ENCODE data around the gene MMP14. TPM values are rescaled to one million over a fixed set of nuclear protein-coding genes. Genes with fewer than 3 reads are reported as not detected.

Gene MMP14
- polyA plus RNA-seq, 3 donors, result 0.14 to 4.6 (median 0.44) TPM

- intact Hi-C loops (cut with micrococcal nuclease), result no loop called here
- TF ChIP-seq CTCF (IDR thresholded peaks at IDR 0.05), result no peak
- DNase-seq, result no peak
- Histone ChIP-seq H3K4me1 (ENCODE audit: control insufficient read depth in 1 of 2, insufficient read depth in 2 of 2, low read length in 2 of 2) (no peaks in the 10 kb centered on the region), H3K27ac (ENCODE audit: low read depth in 1 of 2, low read length in 2 of 2) (no peak overlapping the region), H3K9me3 (replicated peaks in 1 of 2; ENCODE audit: control insufficient read depth in 1 of 2, insufficient read depth in 1 of 2, low read length in 2 of 2) (no peaks in the 10 kb centered on the region), H3K36me3 (replicated peaks in 1 of 2; ENCODE audit: control insufficient read depth in 1 of 2, insufficient read depth in 2 of 2, low read length in 2 of 2) (peaks cover 27 to 74% of the 10 kb centered on the region in 2 donors), H3K27me3 (ENCODE audit: control insufficient read depth in 2 of 2, insufficient read depth in 2 of 2, low read length in 2 of 2) (no peaks in the 10 kb centered on the region), H2AFZ (ENCODE audit: insufficient read depth, low read depth, low read length, poor library complexity, severe bottlenecking) (no peak overlapping the region), H3K79me2 (ENCODE audit: insufficient read depth, low read length) (no peaks in the 10 kb centered on the region), H3K9ac (ENCODE audit: insufficient read depth, low read length, poor library complexity, severe bottlenecking) (no peak overlapping the region), H3K4me3 (replicated peaks in 1 of 3; ENCODE audit: low read depth in 2 of 3, low read length in 3 of 3) (no peak overlapping the region), H4K20me1 (ENCODE audit: insufficient read depth, low read length) (no peaks in the 10 kb centered on the region), H3K4me2 (replicated peaks; ENCODE audit: extremely low read depth, low read length, poor library complexity, severe bottlenecking) (no peak overlapping the region)
- 96% methylated on average over 5 of the region's 5 CpGs for WGBS (ENCODE audit: insufficient coverage)
- Mint-ChIP-seq H3K27ac (peak overlapping the region in 3 of 7 donors; percentile 1 to 80 (median 52)), H3K4me1 (peaks cover 2% of the 10 kb centered on the region), H3K27me3 (ENCODE audit: low read depth in 3 of 3) (no peaks in the 10 kb centered on the region), H3K4me3 (no peak overlapping the region), H3K9me3 (no peaks in the 10 kb centered on the region), H3K36me3 (peaks cover 52 to 67% of the 10 kb centered on the region in 2 donors)
Observed at GRCh38 chr14:22896356-22896755, 60.0 kb downstream of the MMP14 start.

- 93% methylated on average over 2 of the region's 3 CpGs for WGBS (ENCODE audit: insufficient coverage)
- DNase-seq, result no peak
- Histone ChIP-seq H3K36me3 (replicated peaks in 1 of 2; ENCODE audit: control insufficient read depth in 1 of 2, insufficient read depth in 2 of 2, low read length in 2 of 2) (peaks cover 31 to 78% of the 10 kb centered on the region in 2 donors), H3K9ac (ENCODE audit: insufficient read depth, low read length, poor library complexity, severe bottlenecking) (no peak overlapping the region), H3K27ac (ENCODE audit: low read depth in 1 of 2, low read length in 2 of 2) (no peak overlapping the region), H3K4me1 (ENCODE audit: control insufficient read depth in 1 of 2, insufficient read depth in 2 of 2, low read length in 2 of 2) (no peaks in the 10 kb centered on the region), H3K79me2 (ENCODE audit: insufficient read depth, low read length) (no peaks in the 10 kb centered on the region), H3K9me3 (replicated peaks in 1 of 2; ENCODE audit: control insufficient read depth in 1 of 2, insufficient read depth in 1 of 2, low read length in 2 of 2) (no peaks in the 10 kb centered on the region), H2AFZ (ENCODE audit: insufficient read depth, low read depth, low read length, poor library complexity, severe bottlenecking) (no peak overlapping the region), H3K27me3 (ENCODE audit: control insufficient read depth in 2 of 2, insufficient read depth in 2 of 2, low read length in 2 of 2) (no peaks in the 10 kb centered on the region), H3K4me2 (replicated peaks; ENCODE audit: extremely low read depth, low read length, poor library complexity, severe bottlenecking) (no peak overlapping the region), H3K4me3 (replicated peaks in 1 of 3; ENCODE audit: low read depth in 2 of 3, low read length in 3 of 3) (no peak overlapping the region), H4K20me1 (ENCODE audit: insufficient read depth, low read length) (peaks cover 3% of the 10 kb centered on the region)
- peaks cover 2% of the 10 kb centered on the region for H3K4me1 Mint-ChIP-seq
- peaks cover 56 to 71% of the 10 kb centered on the region in 2 donors for H3K36me3 Mint-ChIP-seq
- no peaks in the 10 kb centered on the region for H3K27me3 Mint-ChIP-seq (ENCODE audit: low read depth in 3 of 3)
- no peak for TF ChIP-seq CTCF (IDR thresholded peaks at IDR 0.05)
- intact Hi-C loops (cut with micrococcal nuclease), result no loop called here
- H3K9me3 Mint-ChIP-seq, result no peaks in the 10 kb centered on the region
- peak overlapping the region in 2 of 7 donors; percentile 18 to 80 for H3K27ac Mint-ChIP-seq
- H3K4me3 Mint-ChIP-seq, result no peak overlapping the region
Observed at GRCh38 chr14:22896760-22897159, 60.4 kb downstream of the MMP14 start.

Measured in CD14-positive monocyte (primary cell).